Nephron progenitor cell (in vitro differentiated cells): ENCODE measurements around the gene KLC4.

ENCODE experiments used
- DNase-seq: peaks from one replicate; pipeline ENCODE4 v3.0.0; 2021
- H3K27ac Mint-ChIP-seq: 2 replicates; pipeline ENCODE4 v1.8.0; 2021; ENCODE audit warnings: mild to moderate bottlenecking, moderate library complexity, mixed read lengths
- H3K27me3 Mint-ChIP-seq: 2 replicates; pipeline ENCODE4 v1.8.0; 2021; ENCODE audit warnings: mild to moderate bottlenecking, low read depth, mixed read lengths; ENCODE audit not compliant: poor library complexity
- H3K36me3 Mint-ChIP-seq: 2 replicates; pipeline ENCODE4 v1.8.0; 2021; ENCODE audit warnings: low read depth, mixed read lengths
- H3K4me1 Mint-ChIP-seq: 2 replicates; pipeline ENCODE4 v1.8.0; 2021; ENCODE audit warnings: mixed read lengths
- H3K4me3 Mint-ChIP-seq: 2 replicates; pipeline ENCODE4 v1.8.0; 2021; ENCODE audit warnings: mild to moderate bottlenecking, moderate library complexity, mixed read lengths
- H3K9me3 Mint-ChIP-seq: 2 replicates; pipeline ENCODE4 v1.8.0; 2021; ENCODE audit warnings: mild to moderate bottlenecking, moderate library complexity, mixed read lengths
- TF ChIP-seq, protein P1 (sequence below): fragments of 200-600 bp; sonication (generic); IDR thresholded peaks from 2 replicates; pipeline ENCODE4 v1.5.0; 2021; ENCODE audit warnings: antibody characterized with exemption

Gene KLC4

DNA sequence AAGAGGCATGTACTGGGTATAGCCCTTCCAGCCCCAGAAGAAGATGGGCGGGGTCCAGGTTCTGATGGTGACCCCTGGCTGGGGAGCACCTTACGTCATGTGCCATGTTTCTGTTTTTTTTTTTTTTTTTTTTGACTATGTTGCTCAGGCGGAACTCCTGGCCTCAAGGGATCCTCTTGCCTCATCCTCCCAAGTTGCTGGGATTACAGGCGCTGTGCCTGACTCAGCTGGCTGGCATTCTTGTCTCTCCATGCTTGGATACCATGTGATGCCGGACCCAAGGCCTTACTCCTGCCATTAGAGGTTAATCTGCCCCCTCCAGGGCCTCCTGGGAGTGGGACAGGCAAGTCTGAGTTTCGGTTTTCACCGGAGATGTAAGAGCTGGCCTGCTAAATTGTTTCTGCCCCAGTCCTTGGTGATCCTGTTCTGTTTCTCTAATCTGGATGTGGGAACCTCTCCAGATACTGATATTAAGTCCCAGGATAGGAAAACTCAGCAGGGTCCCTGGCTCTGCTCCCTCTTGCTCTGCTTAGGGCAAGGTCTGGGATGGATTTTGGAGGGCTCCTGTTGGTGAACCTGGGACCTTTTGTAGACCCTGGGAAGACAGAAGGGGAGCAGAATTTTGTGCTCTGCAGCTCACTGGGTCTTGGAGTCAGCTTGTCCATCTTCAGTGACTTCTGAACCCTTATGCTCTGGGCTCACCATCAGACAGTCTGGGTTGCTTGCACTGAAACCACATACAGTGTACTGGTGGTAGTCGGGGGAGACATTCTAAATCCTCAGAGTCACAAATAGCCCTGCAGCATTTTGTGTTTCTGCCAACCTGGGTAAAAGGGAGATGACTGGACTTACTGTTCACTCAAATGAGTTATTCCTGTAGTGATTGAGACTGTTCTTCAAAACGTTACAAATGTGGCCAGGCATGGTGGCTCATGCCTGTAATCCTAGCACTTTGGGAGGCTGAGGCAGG is 61.8 kb downstream of the KLC4 start:
- peaks cover 2% of the 10 kb centered on the region for H3K27me3 Mint-ChIP-seq
- H3K4me3 Mint-ChIP-seq: no peak overlapping the region
- peaks cover 67% of the 10 kb centered on the region for H3K4me1 Mint-ChIP-seq
- TF ChIP-seq, protein P1, sequence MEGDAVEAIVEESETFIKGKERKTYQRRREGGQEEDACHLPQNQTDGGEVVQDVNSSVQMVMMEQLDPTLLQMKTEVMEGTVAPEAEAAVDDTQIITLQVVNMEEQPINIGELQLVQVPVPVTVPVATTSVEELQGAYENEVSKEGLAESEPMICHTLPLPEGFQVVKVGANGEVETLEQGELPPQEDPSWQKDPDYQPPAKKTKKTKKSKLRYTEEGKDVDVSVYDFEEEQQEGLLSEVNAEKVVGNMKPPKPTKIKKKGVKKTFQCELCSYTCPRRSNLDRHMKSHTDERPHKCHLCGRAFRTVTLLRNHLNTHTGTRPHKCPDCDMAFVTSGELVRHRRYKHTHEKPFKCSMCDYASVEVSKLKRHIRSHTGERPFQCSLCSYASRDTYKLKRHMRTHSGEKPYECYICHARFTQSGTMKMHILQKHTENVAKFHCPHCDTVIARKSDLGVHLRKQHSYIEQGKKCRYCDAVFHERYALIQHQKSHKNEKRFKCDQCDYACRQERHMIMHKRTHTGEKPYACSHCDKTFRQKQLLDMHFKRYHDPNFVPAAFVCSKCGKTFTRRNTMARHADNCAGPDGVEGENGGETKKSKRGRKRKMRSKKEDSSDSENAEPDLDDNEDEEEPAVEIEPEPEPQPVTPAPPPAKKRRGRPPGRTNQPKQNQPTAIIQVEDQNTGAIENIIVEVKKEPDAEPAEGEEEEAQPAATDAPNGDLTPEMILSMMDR: no peak
- no peaks in the 10 kb centered on the region for H3K9me3 Mint-ChIP-seq
- no peak for DNase-seq
- peak overlapping the region; percentile 73 for H3K27ac Mint-ChIP-seq
- H3K36me3 Mint-ChIP-seq: peaks cover 6% of the 10 kb centered on the region

DNA sequence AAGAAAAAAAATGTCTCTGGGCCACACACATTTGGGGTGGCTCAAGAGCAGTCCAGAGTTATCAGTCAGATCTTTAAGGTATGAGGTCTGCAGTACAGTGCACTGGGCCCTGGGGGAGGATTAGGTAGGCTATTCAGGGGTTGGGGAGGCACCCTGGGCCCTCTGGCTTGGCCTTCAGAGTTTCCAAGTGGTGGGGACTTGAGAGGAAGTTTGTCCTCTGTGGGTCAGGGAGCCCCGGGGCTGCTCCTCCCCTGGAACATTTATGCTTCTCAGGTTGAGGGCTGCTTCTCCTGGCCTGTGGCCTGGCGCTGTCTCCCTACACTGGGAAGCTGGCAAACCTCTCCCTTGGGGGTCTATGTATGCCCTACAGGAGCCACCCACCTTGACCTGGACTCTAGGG is 62.7 kb downstream of the KLC4 start:
- Mint-ChIP-seq H3K27me3 (peaks cover 6% of the 10 kb centered on the region), H3K36me3 (peaks cover 7% of the 10 kb centered on the region), H3K27ac (peak overlapping the region; percentile 98), H3K9me3 (no peaks in the 10 kb centered on the region), H3K4me1 (peaks cover 70% of the 10 kb centered on the region), H3K4me3 (no peak overlapping the region)
- no peak for DNase-seq
- TF ChIP-seq, protein P1: no peak

DNA sequence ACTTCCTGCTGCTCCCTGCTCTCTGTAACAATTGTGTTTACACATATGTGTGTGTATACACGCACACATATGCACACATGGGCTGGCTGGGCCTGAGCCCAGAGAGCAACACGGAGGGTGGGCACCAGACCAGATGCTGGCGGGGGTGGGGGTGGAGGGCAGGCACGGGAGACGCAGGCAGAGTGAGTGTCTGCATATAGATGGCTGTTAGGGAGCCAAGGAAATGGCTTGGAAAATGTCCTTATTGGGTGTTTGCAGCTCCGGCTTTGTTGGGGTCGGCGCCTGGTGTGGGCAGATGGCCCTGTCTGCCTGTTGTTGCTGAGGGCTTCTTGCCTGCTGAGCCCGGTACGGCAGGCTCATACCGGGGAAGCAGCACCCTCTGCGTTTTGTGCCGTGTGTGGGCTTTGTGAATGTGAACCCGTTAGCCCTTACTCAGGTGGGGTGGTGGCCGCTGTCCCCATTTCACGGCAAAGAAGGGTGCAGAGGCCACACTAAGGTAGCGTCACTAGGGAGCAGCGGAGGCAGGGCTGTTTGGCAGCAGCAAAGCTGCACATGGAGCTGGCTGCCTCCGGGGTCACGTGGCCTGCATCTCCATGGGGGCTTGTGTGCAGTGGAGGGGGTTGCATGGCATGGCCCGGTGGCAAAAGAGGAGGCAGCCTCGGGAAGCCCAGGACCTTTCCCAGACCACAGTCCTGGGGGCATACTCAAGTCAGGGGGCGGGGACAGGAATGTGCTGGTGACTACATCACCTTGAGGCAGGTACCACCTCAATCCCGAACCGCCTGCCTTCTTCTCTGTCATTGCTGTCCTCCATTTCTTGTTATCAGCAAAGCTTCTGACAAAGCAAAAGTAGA is 64.3 kb downstream of the KLC4 start:
- TF ChIP-seq, protein P1: no peak
- no peak overlapping the region for H3K4me3 Mint-ChIP-seq
- H3K36me3 Mint-ChIP-seq: peaks cover 4% of the 10 kb centered on the region
- H3K4me1 Mint-ChIP-seq: peaks cover 70% of the 10 kb centered on the region
- H3K9me3 Mint-ChIP-seq: no peaks in the 10 kb centered on the region
- H3K27ac Mint-ChIP-seq: peak overlapping the region; percentile 98
- peaks cover 6% of the 10 kb centered on the region for H3K27me3 Mint-ChIP-seq
- DNase-seq: no peak

DNA sequence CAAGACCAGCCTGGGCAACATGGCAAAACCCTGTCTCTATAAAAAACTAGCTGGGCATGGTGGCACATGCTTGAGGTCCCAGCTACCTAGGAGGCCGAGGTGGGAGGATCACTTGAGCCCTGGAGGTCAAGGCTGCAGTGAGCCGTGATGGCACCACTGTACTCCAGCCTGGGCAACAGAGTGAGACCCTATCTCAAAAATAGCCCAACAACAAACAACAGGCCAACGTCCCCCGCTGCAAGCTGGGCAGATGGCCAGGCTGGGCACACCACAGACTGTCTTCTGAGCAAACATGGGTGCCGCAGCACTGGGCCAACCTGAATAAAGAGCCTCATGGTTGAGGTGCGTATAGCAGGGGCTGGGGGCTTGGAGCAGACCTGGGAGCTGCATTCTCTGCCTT is 65.0 kb downstream of the KLC4 start:
- Mint-ChIP-seq H3K9me3 (no peaks in the 10 kb centered on the region), H3K4me1 (peaks cover 70% of the 10 kb centered on the region), H3K4me3 (no peak overlapping the region), H3K36me3 (peaks cover 4% of the 10 kb centered on the region), H3K27ac (no peak overlapping the region), H3K27me3 (peaks cover 6% of the 10 kb centered on the region)
- TF ChIP-seq, protein P1: no peak
- no peak for DNase-seq
